ENCODE results near the gene CIC. TPM values are rescaled to one million over a fixed set of nuclear protein-coding genes. Genes with fewer than 3 reads are reported as not detected.

The CIC gene
- 43.1 TPM for total RNA-seq

GRCh38 chr19:42268704-42269477 is at the start of gene CIC:
TSS of gene CIC (plus strand) at chr19:42269252. CDS start at chr19:42271784, 2,532 bp downstream.
- DNase-seq (ENCODE audit: low read depth in 2 of 3, low spot score in 2 of 3) = peak; percentile 99 to 100 (median 100)

- DNase-seq (ENCODE audit: low read depth in 2 of 3, low spot score in 2 of 3) = peak; percentile 91 to 98 (median 98)
Measured at GRCh38 chr19:42219812-42220750, 49.0 kb upstream of the CIC start, which contains the start of gene ZNF526. TSS of gene ZNF526 (plus strand) at chr19:42220312. CDS start at chr19:42224404, 4,092 bp downstream.

DNA sequence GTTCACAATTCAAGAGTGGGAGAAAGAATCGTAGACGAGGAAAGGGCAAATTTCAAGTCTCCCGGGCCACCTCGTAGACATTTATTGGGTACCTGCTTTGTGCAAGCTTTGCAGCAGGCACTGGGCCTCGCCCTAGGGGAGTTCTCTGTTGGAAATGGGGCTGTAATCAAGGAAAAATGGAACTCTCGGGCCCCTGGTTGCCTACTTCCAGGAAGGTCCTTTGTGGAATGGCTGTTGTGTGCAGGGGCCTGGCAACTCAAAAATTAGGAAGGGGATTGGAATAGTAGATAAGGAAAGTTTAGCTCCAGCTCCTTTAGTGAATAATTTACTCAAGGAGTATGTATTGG is 48.3 kb upstream of the CIC start:
- DNase-seq (ENCODE audit: low read depth in 2 of 3, low spot score in 2 of 3) = no peak

DNA sequence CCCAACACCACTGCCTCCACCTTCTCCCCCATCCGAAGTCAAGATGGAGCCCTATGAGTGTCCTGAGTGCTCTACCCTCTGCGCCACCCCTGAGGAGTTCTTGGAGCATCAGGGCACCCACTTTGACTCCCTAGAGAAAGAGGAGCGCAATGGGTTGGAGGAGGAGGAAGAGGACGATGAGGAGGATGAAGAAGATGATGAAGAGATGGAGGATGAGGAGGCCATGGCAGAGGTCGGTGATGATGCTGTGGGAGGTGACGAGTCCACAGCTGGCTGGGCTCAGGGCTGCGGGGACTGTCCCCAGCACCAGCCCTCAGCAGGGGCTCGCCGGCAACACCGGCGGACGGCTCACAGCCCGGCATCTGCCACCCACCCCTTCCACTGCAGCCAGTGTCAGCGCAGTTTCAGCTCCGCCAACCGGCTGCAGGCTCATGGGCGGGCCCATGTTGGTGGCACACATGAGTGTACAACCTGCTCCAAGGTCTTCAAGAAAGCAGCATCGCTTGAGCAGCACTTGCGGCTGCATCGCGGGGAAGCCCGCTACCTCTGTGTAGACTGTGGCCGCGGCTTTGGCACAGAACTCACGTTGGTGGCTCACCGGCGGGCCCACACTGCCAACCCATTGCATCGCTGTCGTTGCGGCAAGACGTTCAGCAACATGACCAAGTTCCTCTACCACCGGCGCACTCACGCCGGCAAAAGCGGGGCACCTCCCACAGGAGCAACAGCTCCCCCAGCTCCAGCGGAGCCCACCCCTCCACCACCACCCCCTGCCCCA is 43.9 kb upstream of the CIC start:
- no peak for DNase-seq (ENCODE audit: low read depth in 2 of 3, low spot score in 2 of 3)

DNA sequence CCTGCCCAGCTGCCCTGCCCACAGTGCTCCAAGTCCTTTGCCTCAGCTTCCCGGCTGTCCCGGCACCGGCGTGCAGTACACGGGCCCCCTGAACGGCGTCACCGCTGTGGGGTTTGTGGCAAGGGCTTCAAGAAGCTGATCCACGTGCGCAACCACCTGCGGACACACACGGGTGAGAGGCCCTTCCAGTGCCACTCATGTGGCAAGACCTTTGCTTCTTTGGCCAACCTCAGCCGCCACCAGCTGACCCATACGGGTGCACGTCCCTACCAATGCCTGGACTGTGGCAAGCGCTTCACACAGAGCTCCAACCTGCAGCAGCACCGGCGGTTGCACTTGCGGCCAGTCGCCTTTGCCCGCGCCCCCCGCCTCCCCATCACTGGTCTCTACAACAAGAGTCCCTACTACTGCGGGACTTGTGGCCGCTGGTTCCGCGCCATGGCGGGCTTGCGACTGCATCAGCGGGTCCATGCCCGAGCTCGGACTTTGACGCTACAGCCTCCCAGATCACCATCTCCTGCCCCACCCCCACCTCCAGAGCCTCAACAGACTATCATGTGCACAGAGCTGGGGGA is 43.2 kb upstream of the CIC start:
- no peak for DNase-seq (ENCODE audit: low read depth in 2 of 3, low spot score in 2 of 3)

- no peak for DNase-seq (ENCODE audit: low read depth in 2 of 3, low spot score in 2 of 3)
Measured at GRCh38 chr19:42226886-42227285, 42.2 kb upstream of the CIC start.

GRCh38 chr19:42228641-42229040 is 40.4 kb upstream of the CIC start:
- no peak for DNase-seq (ENCODE audit: low read depth in 2 of 3, low spot score in 2 of 3)

GRCh38 chr19:42229301-42229854 is 39.7 kb upstream of the CIC start:
- DNase-seq (ENCODE audit: low read depth in 2 of 3, low spot score in 2 of 3) = no peak

GRCh38 chr19:42229855-42230351 is 39.1 kb upstream of the CIC start:
- DNase-seq (ENCODE audit: low read depth in 2 of 3, low spot score in 2 of 3) = no peak

GRCh38 chr19:42230571-42230970 is 38.5 kb upstream of the CIC start:
- no peak for DNase-seq (ENCODE audit: low read depth in 2 of 3, low spot score in 2 of 3)

DNA sequence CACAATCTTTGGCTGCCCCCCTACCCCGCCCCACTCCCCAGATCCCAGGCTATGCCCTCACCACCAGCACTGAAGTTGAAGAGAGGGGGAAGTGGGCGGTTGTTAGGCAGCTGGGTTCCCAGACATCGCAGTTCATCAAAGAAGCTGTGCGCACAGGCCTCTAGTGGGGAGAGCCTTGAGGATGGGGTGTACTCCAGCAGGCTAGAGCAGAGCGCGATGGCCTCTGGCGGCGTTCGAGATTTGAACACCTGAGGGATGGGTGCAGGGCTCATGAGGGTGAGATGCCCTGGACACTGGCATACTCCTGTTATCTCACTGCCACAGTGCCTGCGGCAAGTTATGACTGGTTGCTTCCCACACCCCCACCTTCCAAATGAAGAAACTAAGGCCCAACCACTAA is 36.6 kb upstream of the CIC start:
- DNase-seq (ENCODE audit: low read depth in 2 of 3, low spot score in 2 of 3) = no peak

GRCh38 chr19:42233106-42233505 is 35.9 kb upstream of the CIC start:
- DNase-seq (ENCODE audit: low read depth in 2 of 3, low spot score in 2 of 3) = no peak

- no peak for DNase-seq (ENCODE audit: low read depth in 2 of 3, low spot score in 2 of 3)
Measured at GRCh38 chr19:42233678-42234292, 35.3 kb upstream of the CIC start.

- no peak for DNase-seq (ENCODE audit: low read depth in 2 of 3, low spot score in 2 of 3)
Measured at GRCh38 chr19:42234364-42234763, 34.7 kb upstream of the CIC start.

DNA sequence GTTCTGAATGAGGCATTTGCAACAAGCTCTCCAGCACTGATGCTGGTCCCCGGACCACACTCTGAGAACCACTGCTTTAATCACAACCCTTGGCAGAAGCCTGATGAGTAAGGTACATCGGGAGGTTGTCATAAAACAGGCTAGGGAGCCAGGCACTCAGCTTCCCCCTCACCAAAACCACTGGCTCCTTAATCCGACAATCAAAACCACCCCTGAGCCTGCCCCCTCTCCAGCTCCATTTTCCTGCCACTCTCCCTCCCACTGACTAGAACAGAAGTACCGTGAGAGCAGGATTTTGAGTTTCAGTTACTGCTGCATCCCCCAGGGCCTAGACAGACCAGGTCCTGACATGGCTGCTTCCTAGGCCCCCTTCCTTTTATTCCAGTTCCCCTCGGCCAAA is 33.9 kb upstream of the CIC start:
- no peak for DNase-seq (ENCODE audit: low read depth in 2 of 3, low spot score in 2 of 3)

DNA sequence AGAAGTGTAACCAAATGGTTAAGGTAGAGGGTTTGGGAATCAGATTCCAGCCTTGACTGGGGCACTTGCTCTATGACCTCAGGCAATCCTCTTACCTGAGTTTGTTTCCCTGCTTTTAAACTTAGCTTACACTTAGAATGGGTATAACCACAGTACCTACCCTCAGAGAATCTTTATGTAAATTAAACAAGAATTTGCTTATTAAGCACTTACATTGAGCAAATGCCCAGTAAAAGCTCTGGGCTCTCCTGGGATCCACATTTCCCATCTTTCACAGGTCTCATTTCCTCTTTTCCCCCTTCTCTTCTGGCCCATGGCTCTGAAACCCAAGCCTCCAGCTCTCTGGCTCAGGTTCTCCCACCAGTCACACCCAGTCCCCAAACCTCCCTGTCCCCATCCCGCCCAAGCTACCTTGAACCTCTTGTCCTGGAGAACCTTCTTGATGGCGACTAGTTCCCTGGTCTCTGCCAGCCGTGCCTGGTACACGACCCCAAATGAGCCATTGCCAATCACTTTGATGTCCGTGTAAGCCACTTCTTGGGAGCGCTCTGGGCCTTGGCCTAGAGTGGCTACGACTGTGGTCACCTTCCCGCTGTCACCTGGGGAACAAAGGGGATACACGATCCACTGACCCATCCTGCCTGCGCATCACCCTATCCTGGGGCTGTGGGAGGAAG is 29.4 kb upstream of the CIC start:
- no peak for DNase-seq (ENCODE audit: low read depth in 2 of 3, low spot score in 2 of 3)

- DNase-seq (ENCODE audit: low read depth in 2 of 3, low spot score in 2 of 3) = no peak
Measured at GRCh38 chr19:42241279-42241678, 27.8 kb upstream of the CIC start.

DNA sequence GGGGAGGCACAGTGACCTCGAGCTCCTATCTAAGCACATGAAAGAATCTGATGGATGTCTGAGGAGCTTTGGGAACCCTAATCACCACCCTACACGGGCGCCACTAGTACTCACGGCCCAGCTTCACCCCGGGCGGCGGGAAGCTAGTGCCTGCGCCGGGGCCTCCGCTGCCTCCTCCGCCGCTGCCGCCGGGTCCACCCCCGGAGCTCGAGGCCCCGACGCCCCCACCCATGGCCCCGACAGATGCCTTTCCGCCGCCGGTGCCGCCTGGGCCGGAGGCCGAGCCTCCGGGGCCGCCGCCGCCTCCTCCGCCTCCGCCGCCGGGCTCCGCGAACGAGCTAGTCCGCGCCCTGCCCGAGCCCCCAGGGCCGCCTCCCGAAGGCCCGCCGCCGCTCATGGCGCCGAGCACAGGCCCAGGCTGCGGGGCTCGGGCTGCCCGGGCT is 27.0 kb upstream of the CIC start:
- no peak for DNase-seq (ENCODE audit: low read depth in 2 of 3, low spot score in 2 of 3)

Data from hematopoietic multipotent progenitor cell (in vitro differentiated cells).